CD4-positive, alpha-beta memory T cell (primary cell): ENCODE results near the gene RALGAPA2. TPM values are rescaled to one million over a fixed set of nuclear protein-coding genes. Genes with fewer than 3 reads are reported as not detected.

Experiments used
- CTCF ChIA-PET: fragments of 350-600 bp; sonication (Branson Sonifier 250); formaldehyde crosslinking; loops from one replicate; lab custom pipeline; 2021; ENCODE audit warnings: inconsistent platforms; ENCODE audit not compliant: partially characterized antibody; lab: Charles Lee
- POLR2A ChIA-PET: fragments of 350-600 bp; sonication (Branson Sonifier 250); formaldehyde crosslinking; loops from one replicate; lab custom pipeline; 2021; ENCODE audit not compliant: partially characterized antibody; lab: Charles Lee
- DNase-seq, 5 donors: peaks; one replicate each; pipeline versions ENCODE4 v3.0.0 to v3.0.0-alpha.2; 2020 to 2022; ENCODE audit warnings: mixed read lengths in 1 of 5
- H3K27ac ChIP-seq: one replicate; pipeline ENCODE4 v1.7.0; 2013; ENCODE audit warnings: low read depth, low read length
- H3K27me3 ChIP-seq: 2 replicates; pipeline ENCODE4 v1.7.0; 2013; ENCODE audit warnings: mild to moderate bottlenecking, low read length, moderate library complexity; ENCODE audit not compliant: insufficient read depth
- H3K36me3 ChIP-seq: 2 replicates; pipeline ENCODE4 v1.7.0; 2013; ENCODE audit warnings: mild to moderate bottlenecking, low read length, moderate library complexity; ENCODE audit not compliant: insufficient read depth
- H3K4me1 ChIP-seq: 2 replicates; pipeline ENCODE4 v1.7.0; 2013; ENCODE audit warnings: mild to moderate bottlenecking, low read length, moderate library complexity; ENCODE audit not compliant: insufficient read depth
- H3K4me3 ChIP-seq, 2 donors: one replicate each; pipeline ENCODE4 v1.7.0; 2013; ENCODE audit warnings: low read length in 2 of 2, mild to moderate bottlenecking in 1 of 2
- H3K9me3 ChIP-seq, 2 donors: one replicate each; pipeline ENCODE4 v1.7.0; 2013; ENCODE audit warnings: low read length in 2 of 2, control low read depth in 1 of 2; ENCODE audit not compliant: control insufficient read depth in 1 of 2
- H3K27ac Mint-ChIP-seq, 7 donors: one replicate each; pipeline ENCODE4 v1.8.0; 2020 to 2021; ENCODE audit warnings: mixed read lengths in 7 of 7, mild to moderate bottlenecking in 6 of 7, inconsistent platforms in 3 of 7, moderate library complexity in 3 of 7
- H3K27me3 Mint-ChIP-seq, 2 donors: one replicate each; pipeline ENCODE4 v1.8.0; 2020 to 2021; ENCODE audit warnings: mixed read lengths in 2 of 2
- H3K36me3 Mint-ChIP-seq, 2 donors: one replicate each; pipeline ENCODE4 v1.8.0; 2020 to 2021; ENCODE audit warnings: mixed read lengths in 2 of 2, inconsistent platforms in 1 of 2, mild to moderate bottlenecking in 1 of 2
- H3K4me1 Mint-ChIP-seq, 4 donors: one replicate each; pipeline ENCODE4 v1.8.0; 2020 to 2021; ENCODE audit warnings: mixed read lengths in 4 of 4, mild to moderate bottlenecking in 1 of 4
- H3K4me3 Mint-ChIP-seq, 8 donors: one replicate each; pipeline ENCODE4 v1.8.0; 2020 to 2021; ENCODE audit warnings: mixed read lengths in 8 of 8, mild to moderate bottlenecking in 7 of 8, moderate library complexity in 6 of 8, inconsistent platforms in 3 of 8
- H3K9me3 Mint-ChIP-seq, 8 donors: one replicate each; pipeline ENCODE4 v1.8.0; 2020 to 2021; ENCODE audit warnings: mixed read lengths in 8 of 8, mild to moderate bottlenecking in 5 of 8, inconsistent platforms in 3 of 8, moderate library complexity in 1 of 8
- intact Hi-C: fragments of 100-400 bp; cut with micrococcal nuclease; formaldehyde crosslinking; loops from one replicate; pipeline ENCODE4 v1.15.1; 2023
- polyA plus RNA-seq, 2 donors: library from polyadenylated mRNA; unstranded; fragments of 300-500 nt; fragmentation: Illumina TruSeq; gene quantifications; one replicate each; pipeline ENCODE4 v1.2.3, GENCODE V29; 2021
- total RNA-seq, 2 experiments: library from RNA; stranded (reverse); gene quantifications; one replicate each; pipeline ENCODE4 v1.2.3, GENCODE V29; 2021

The RALGAPA2 gene
- total and polyA plus RNA-seq, 4 experiments from 2014 or later: 1.6 to 36.3 (median 21.5) TPM

DNA sequence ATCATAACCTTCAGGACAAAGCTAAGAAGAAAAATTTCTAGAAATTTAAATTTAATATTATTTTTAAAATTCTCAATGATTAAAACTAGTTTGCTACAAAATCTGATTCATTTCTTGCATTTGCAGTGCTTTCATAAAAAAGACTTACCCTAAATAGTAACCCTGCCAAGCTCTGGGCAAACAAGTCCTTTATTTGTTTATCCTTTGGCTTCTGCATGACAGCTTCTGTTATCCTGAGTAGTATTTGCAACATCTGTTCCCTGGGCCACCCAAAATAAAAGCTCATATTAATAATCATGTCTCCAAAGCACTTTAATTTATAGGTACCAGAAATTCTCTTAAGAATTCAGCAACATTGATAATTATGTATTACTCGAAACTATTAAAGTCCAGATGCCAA is 101.3 kb downstream of the RALGAPA2 start:
- intact Hi-C loops: no loop called here
- CTCF ChIA-PET: interaction anchor here (0.7 to 1.6 kb wide), 2 partner anchors 16 to 18 kb away, joined by 3 read pairs; no protein-coding TSS in a partner anchor
- Mint-ChIP-seq H3K27ac (no peak overlapping the region), H3K9me3 (no peaks in the 10 kb centered on the region), H3K4me1 (no peaks in the 10 kb centered on the region), H3K4me3 (no peak overlapping the region), H3K36me3 (peaks cover 51 to 58% of the 10 kb centered on the region in 2 donors), H3K27me3 (no peaks in the 10 kb centered on the region)
- no peak overlapping the region for H3K4me3 ChIP-seq
- no peak for DNase-seq
- H3K4me1 ChIP-seq: no peaks in the 10 kb centered on the region
- no peaks in the 10 kb centered on the region for H3K27me3 ChIP-seq
- H3K9me3 ChIP-seq: no peaks in the 10 kb centered on the region
- POLR2A ChIA-PET: no interaction called here
- H3K27ac ChIP-seq: no peak overlapping the region
- H3K36me3 ChIP-seq: peaks cover 4% of the 10 kb centered on the region

DNA sequence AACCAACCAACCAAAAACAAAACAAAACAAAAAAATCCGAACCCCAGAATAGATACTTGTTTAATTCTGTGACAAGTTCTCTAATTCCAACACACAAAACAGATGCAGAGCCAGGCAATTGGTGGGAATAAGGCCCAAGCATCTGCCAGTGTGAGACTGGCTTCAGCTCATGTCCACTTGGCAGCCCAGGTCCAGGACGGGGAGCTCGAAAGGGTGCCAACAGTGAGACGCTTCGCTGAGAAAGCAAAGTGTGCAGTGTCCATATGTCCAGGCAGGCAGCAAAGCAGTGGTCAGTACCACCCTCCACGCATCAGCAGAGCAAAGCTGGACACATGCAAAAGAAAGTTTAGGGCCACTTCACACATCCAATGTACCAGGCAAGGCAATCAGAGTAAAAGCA is 102.9 kb downstream of the RALGAPA2 start:
- no peak overlapping the region for H3K4me3 Mint-ChIP-seq
- no peaks in the 10 kb centered on the region for H3K9me3 Mint-ChIP-seq
- H3K36me3 Mint-ChIP-seq: peaks cover 57 to 66% of the 10 kb centered on the region in 2 donors
- no peaks in the 10 kb centered on the region for H3K27me3 Mint-ChIP-seq
- Histone ChIP-seq H3K4me1 (no peaks in the 10 kb centered on the region), H3K27me3 (no peaks in the 10 kb centered on the region), H3K36me3 (peaks cover 4% of the 10 kb centered on the region), H3K27ac (no peak overlapping the region), H3K4me3 (no peak overlapping the region), H3K9me3 (no peaks in the 10 kb centered on the region)
- intact Hi-C loops: no loop called here
- no peak for DNase-seq
- peaks cover 0 to 2% (median 0%) of the 10 kb centered on the region in 4 donors for H3K4me1 Mint-ChIP-seq
- ChIA-PET CTCF (interaction anchor here (1.4 kb wide), 2 partner anchors 13 to 16 kb away, joined by 3 to 5 read pairs; no protein-coding TSS in a partner anchor), POLR2A (no interaction called here)
- H3K27ac Mint-ChIP-seq: no peak overlapping the region

- POLR2A ChIA-PET: no interaction called here
- H3K4me1 ChIP-seq: peaks cover 4% of the 10 kb centered on the region
- no peak overlapping the region for H3K4me3 ChIP-seq
- CTCF ChIA-PET: interaction anchor here (1.4 kb wide), 2 partner anchors 12 to 15 kb away, joined by 3 to 5 read pairs; no protein-coding TSS in a partner anchor
- H3K27me3 ChIP-seq: no peaks in the 10 kb centered on the region
- H3K4me3 Mint-ChIP-seq: no peak overlapping the region
- H3K27ac Mint-ChIP-seq: no peak overlapping the region
- no peak for DNase-seq
- peaks cover 57 to 64% of the 10 kb centered on the region in 2 donors for H3K36me3 Mint-ChIP-seq
- H3K27ac ChIP-seq: no peak overlapping the region
- intact Hi-C loops: no loop called here
- H3K9me3 Mint-ChIP-seq: no peaks in the 10 kb centered on the region
- peaks cover 0 to 5% (median 2%) of the 10 kb centered on the region in 4 donors for H3K4me1 Mint-ChIP-seq
- H3K36me3 ChIP-seq: peaks cover 4% of the 10 kb centered on the region
- no peaks in the 10 kb centered on the region for H3K27me3 Mint-ChIP-seq
- H3K9me3 ChIP-seq: no peaks in the 10 kb centered on the region
Measured at GRCh38 chr20:20608641-20609040, 103.8 kb downstream of the RALGAPA2 start.

- no peak for DNase-seq
- H3K27me3 ChIP-seq: no peaks in the 10 kb centered on the region
- peaks cover 6% of the 10 kb centered on the region for H3K4me1 ChIP-seq
- Mint-ChIP-seq H3K4me1 (peaks cover 0 to 10% (median 4%) of the 10 kb centered on the region in 4 donors), H3K9me3 (no peaks in the 10 kb centered on the region), H3K27me3 (no peaks in the 10 kb centered on the region), H3K36me3 (peaks cover 51 to 64% of the 10 kb centered on the region in 2 donors), H3K27ac (no peak overlapping the region), H3K4me3 (no peak overlapping the region)
- H3K36me3 ChIP-seq: peaks cover 4% of the 10 kb centered on the region
- no peak overlapping the region for H3K4me3 ChIP-seq
- H3K9me3 ChIP-seq: no peaks in the 10 kb centered on the region
- no peak overlapping the region for H3K27ac ChIP-seq
- intact Hi-C loops: no loop called here
- ChIA-PET CTCF (no interaction called here), POLR2A (no interaction called here)
Measured at GRCh38 chr20:20608041-20608440, 104.4 kb downstream of the RALGAPA2 start.

DNA sequence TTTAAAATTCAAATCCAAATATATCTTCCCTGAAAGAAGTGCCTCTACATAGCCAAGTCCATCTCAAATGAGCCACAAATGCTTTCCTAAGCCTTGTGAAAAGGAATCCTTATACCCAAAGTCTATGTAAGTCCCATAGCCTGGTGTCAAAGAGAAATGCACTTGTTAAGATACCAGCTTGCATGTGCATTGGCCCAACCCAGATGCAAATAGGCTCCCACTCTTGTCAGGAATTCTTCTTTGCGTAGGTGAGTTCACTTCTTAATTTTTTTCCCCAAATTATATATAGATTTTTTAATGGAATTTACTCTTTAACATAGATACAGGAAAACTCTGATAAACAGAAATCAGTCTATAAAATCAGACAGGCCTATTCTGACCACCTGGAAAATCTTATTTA is 105.6 kb downstream of the RALGAPA2 start:
- POLR2A ChIA-PET: no interaction called here
- intact Hi-C loops: no loop called here
- no peak overlapping the region for H3K27ac ChIP-seq
- peaks cover 0 to 13% (median 5%) of the 10 kb centered on the region in 4 donors for H3K4me1 Mint-ChIP-seq
- no peak overlapping the region for H3K4me3 ChIP-seq
- H3K36me3 Mint-ChIP-seq: peaks cover 53 to 68% of the 10 kb centered on the region in 2 donors
- H3K36me3 ChIP-seq: peaks cover 4% of the 10 kb centered on the region
- H3K27me3 ChIP-seq: no peaks in the 10 kb centered on the region
- no peak for DNase-seq
- H3K27me3 Mint-ChIP-seq: no peaks in the 10 kb centered on the region
- no peaks in the 10 kb centered on the region for H3K9me3 ChIP-seq
- no peak overlapping the region for H3K4me3 Mint-ChIP-seq
- H3K9me3 Mint-ChIP-seq: no peaks in the 10 kb centered on the region
- peaks cover 11% of the 10 kb centered on the region for H3K4me1 ChIP-seq
- CTCF ChIA-PET: no interaction called here
- H3K27ac Mint-ChIP-seq: no peak overlapping the region

- Mint-ChIP-seq H3K4me1 (peaks cover 0 to 13% (median 5%) of the 10 kb centered on the region in 4 donors), H3K27me3 (no peaks in the 10 kb centered on the region), H3K27ac (peak overlapping the region in 2 of 7 donors; percentile 11 to 34), H3K4me3 (no peak overlapping the region), H3K9me3 (no peaks in the 10 kb centered on the region), H3K36me3 (peaks cover 52 to 66% of the 10 kb centered on the region in 2 donors)
- no peaks in the 10 kb centered on the region for H3K9me3 ChIP-seq
- H3K4me1 ChIP-seq: peaks cover 11% of the 10 kb centered on the region
- DNase-seq: no peak
- H3K36me3 ChIP-seq: peaks cover 4% of the 10 kb centered on the region
- H3K4me3 ChIP-seq: no peak overlapping the region
- no peaks in the 10 kb centered on the region for H3K27me3 ChIP-seq
- no peak overlapping the region for H3K27ac ChIP-seq
- CTCF ChIA-PET: interaction anchor here (3.1 kb wide), 1 partner anchor 12 kb away, joined by 10 read pairs; no protein-coding TSS in a partner anchor
- POLR2A ChIA-PET: no interaction called here
- intact Hi-C loops: no loop called here
Measured at GRCh38 chr20:20606050-20606449, 106.4 kb downstream of the RALGAPA2 start.

DNA sequence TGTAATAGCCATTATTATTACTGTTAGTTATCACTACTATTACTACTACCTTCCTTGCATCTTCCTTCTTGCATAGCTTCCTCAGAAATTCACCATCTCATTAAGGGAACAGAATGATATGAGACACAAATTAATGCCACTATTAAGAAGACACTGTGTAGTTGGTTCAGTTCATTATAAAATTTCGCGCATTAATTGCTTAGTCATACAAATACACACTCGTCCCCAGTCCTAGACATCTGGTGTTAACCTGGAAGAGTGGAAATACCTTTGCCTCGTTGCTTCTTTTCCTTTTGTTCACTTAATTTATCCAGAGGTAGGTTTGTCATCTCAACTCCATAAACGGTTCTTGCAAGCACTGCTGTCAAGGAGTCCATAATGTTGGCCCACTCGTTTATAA is 107.5 kb downstream of the RALGAPA2 start:
- ChIA-PET CTCF (interaction anchor here (0.9 to 3.1 kb wide), 2 partner anchors 11 to 255 kb away, joined by 3 to 10 read pairs; no protein-coding TSS in a partner anchor), POLR2A (no interaction called here)
- Histone ChIP-seq H3K27me3 (no peaks in the 10 kb centered on the region), H3K36me3 (peaks cover 4% of the 10 kb centered on the region), H3K27ac (no peak overlapping the region), H3K4me3 (no peak overlapping the region), H3K9me3 (no peaks in the 10 kb centered on the region), H3K4me1 (peaks cover 11% of the 10 kb centered on the region)
- Mint-ChIP-seq H3K27me3 (no peaks in the 10 kb centered on the region), H3K36me3 (peaks cover 49 to 62% of the 10 kb centered on the region in 2 donors), H3K4me1 (peaks cover 0 to 13% (median 5%) of the 10 kb centered on the region in 4 donors), H3K27ac (no peak overlapping the region), H3K4me3 (no peak overlapping the region), H3K9me3 (no peaks in the 10 kb centered on the region)
- intact Hi-C loops: no loop called here
- DNase-seq: no peak
